ENCODE results near the gene FAM219B. TPM values are rescaled to one million over a fixed set of nuclear protein-coding genes. Genes with fewer than 3 reads are reported as not detected.

FAM219B gene
- total and polyA plus RNA-seq, 2 of the 8 experiments (the other 6 are each of a cell fraction or from before 2014, with no cell fraction given) = 57.1 to 66.6 TPM

GRCh38 chr15:74897300-74897701, 9.3 kb downstream of the FAM219B start:
- FAIRE-seq = no peak
- no peak overlapping the region for H4K91ac ChIP-seq (replicated peaks; ENCODE audit: insufficient read length, low read length)
- H3K4me3 ChIP-seq (ENCODE audit: extremely low read depth in 1 of 4, insufficient read depth in 2 of 4, low read depth in 3 of 4, low read length in 4 of 4) = no peak overlapping the region
- no peaks in the 10 kb centered on the region for H3K4me1 ChIP-seq (replicated peaks in 1 of 4; ENCODE audit: control insufficient read depth in 3 of 4, insufficient read depth in 4 of 4, low read length in 3 of 4)
- H2AFZ ChIP-seq (ENCODE audit: low read length) = no peak overlapping the region
- H3K27me3 ChIP-seq (replicated peaks in 1 of 4; ENCODE audit: control insufficient read depth in 3 of 4, extremely low read depth in 1 of 4, insufficient read depth in 3 of 4, low read length in 3 of 4) = no peaks in the 10 kb centered on the region
- no peaks in the 10 kb centered on the region for H3K9me3 ChIP-seq (ENCODE audit: insufficient read depth in 2 of 2, low read depth in 1 of 2, low read length in 1 of 2)
- H3K14ac ChIP-seq (ENCODE audit: insufficient read length) = no peak overlapping the region
- no peak overlapping the region for H3K4me2 ChIP-seq (ENCODE audit: insufficient read depth in 1 of 2, low read depth in 2 of 2, low read length in 2 of 2)
- H2BK12ac ChIP-seq (ENCODE audit: low read depth, low read length) = no peak overlapping the region
- no peak overlapping the region for H3K56ac ChIP-seq (replicated peaks; ENCODE audit: insufficient read length, low read depth, low read length)
- TF ChIP-seq RAD21 (IDR thresholded peaks at IDR 0.05 in 1 of 2, conservative IDR thresholded peaks at IDR 0.05 in 1 of 2; ENCODE audit: low read depth in 2 of 2, low read length in 2 of 2) (no peak), RFX5 (IDR thresholded peaks at IDR 0.05; ENCODE audit: borderline replicate concordance, low read depth, low read length) (no peak), TAF7 (optimal IDR thresholded peaks at IDR 0.05; ENCODE audit: borderline replicate concordance, low read depth, low read length) (no peak), POLR2AphosphoS5 (IDR thresholded peaks at IDR 0.05; ENCODE audit: low read depth, low read length) (0 out of 2 replicates have a peak, but pooled peaks have one; percentile 11), NANOG (IDR thresholded peaks at IDR 0.05; ENCODE audit: insufficient read depth, low read depth, low read length, poor library complexity, severe bottlenecking) (no peak), BACH1 (IDR thresholded peaks at IDR 0.05; ENCODE audit: low read length) (no peak), SIN3A (conservative IDR thresholded peaks at IDR 0.05 in 1 of 2, IDR thresholded peaks at IDR 0.05 in 1 of 2; ENCODE audit: low read depth in 1 of 2, low read length in 2 of 2) (no peak), SP2 (IDR thresholded peaks at IDR 0.05; ENCODE audit: low read length) (no peak), POLR2A (IDR thresholded peaks at IDR 0.05; ENCODE audit: control extremely low read depth in 1 of 2, low read depth in 2 of 2, low read length in 2 of 2) (peak in 1 of 2 experiments; percentile 40; a peak in 1 of 3 replicates)
- H3K9ac ChIP-seq (replicated peaks in 1 of 4; ENCODE audit: extremely low read depth in 1 of 4, low read depth in 3 of 4, low read length in 3 of 4) = no peak overlapping the region
- H3K36me3 ChIP-seq (ENCODE audit: control insufficient read depth in 2 of 4, insufficient read depth in 4 of 4, low read length in 3 of 4) = peaks cover 19 to 51% (median 35%) of the 10 kb centered on the region in 4 experiments
- ChIA-PET CTCF (ENCODE audit: partially characterized antibody) (interaction anchor here (0.6 to 7.8 kb wide), 9 partner anchors 13 to 170 kb away, joined by 3 to 52 read pairs (median 3); no protein-coding TSS in a partner anchor), POLR2A (ENCODE audit: partially characterized antibody) (interaction anchor here (0.9 to 11.9 kb wide), 12 partner anchors 6 to 110 kb away, joined by 3 to 116 read pairs (median 5); partner anchors contain the start of genes COX5A, FAM219B, MPI and SCAMP2)
- no peak overlapping the region for H3K4ac ChIP-seq (replicated peaks; ENCODE audit: insufficient read length, low read depth, low read length)
- no peak overlapping the region for H4K5ac ChIP-seq (ENCODE audit: insufficient read length, low read depth, low read length)
- H3K23ac ChIP-seq (ENCODE audit: insufficient read length) = no peak overlapping the region
- no peak overlapping the region for H2BK15ac ChIP-seq (ENCODE audit: low read length)
- H3K79me2 ChIP-seq (ENCODE audit: control insufficient read depth in 1 of 2, insufficient read depth in 2 of 2, low read length in 2 of 2) = no peaks in the 10 kb centered on the region
- H3K23me2 ChIP-seq (ENCODE audit: low read depth, low read length) = no peaks in the 10 kb centered on the region
- no peaks in the 10 kb centered on the region for H3K79me1 ChIP-seq (ENCODE audit: low read depth, low read length)
- no peak overlapping the region for H2AK5ac ChIP-seq (ENCODE audit: low read depth, low read length)
- DNase-seq (ENCODE audit: low read depth in 1 of 2, low spot score in 2 of 2) = no peak
- H4K8ac ChIP-seq (ENCODE audit: extremely low read depth, insufficient read depth, low read length) = no peak overlapping the region
- no peak overlapping the region for H3K18ac ChIP-seq (ENCODE audit: extremely low read depth, low read length)
- no peak overlapping the region for H2BK20ac ChIP-seq (ENCODE audit: low read length)
- peaks cover 1 to 9% of the 10 kb centered on the region in 2 experiments for H4K20me1 ChIP-seq (replicated peaks in 1 of 2; ENCODE audit: control insufficient read depth in 1 of 2, insufficient read depth in 2 of 2, low read length in 2 of 2)
- no peak overlapping the region for H2BK120ac ChIP-seq (replicated peaks; ENCODE audit: low read depth, low read length)
- 92% methylated on average over 6 of the region's 6 CpGs; no CpG with 5 or more reads in 1 of the 2 experiments for WGBS, 2 experiments (ENCODE audit: extremely low coverage in 1 of 2, insufficient coverage in 1 of 2, insufficient read length in 1 of 2, insufficient replicate concordance in 2 of 2, low coverage in 1 of 2, low lambda C conversion rate in 2 of 2, missing lambda C conversion rate in 1 of 2)
- no peak overlapping the region for H3K27ac ChIP-seq (ENCODE audit: low read depth, low read length)
- H2BK5ac ChIP-seq (ENCODE audit: low read depth, low read length) = no peak overlapping the region

Measured in H1 (cell line).